ENCODE measurements around the gene NEK10.

DNA sequence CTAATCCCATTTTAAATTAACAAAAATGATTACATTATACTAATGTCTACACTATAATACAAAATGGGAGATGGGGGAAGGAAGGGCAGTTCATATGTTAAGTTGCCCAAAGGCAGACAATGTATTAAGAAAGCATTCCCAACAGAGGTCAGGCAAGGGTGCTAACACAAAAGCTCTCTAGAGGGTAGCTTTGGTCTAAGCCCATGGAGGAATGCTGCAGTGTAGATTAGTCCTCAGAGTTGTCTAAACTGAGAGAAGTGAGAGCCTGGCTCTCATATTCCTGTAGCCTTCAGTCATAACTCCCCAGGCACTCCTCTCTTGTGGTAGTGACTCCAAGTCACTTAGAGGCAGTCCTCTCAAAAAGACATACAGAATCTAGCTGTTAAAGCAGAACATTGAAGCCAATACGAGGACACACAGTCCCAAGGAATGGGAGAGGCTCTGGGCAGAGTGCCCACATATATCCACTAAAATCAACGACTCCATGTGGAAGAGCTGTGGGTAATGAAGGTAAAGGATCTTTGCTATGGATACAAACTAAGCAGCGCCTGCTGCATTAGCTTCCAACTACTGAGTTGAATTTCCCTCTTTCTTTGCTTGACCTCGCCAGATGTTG, 14.5 kb downstream of the NEK10 start:
- TF ChIP-seq POLR2A (IDR thresholded peaks at IDR 0.05; ENCODE audit: low read length): no peak
- TF ChIP-seq GATA1 (IDR thresholded peaks at IDR 0.05; ENCODE audit: low read depth, low read length): no peak

Measured in erythroblast (primary cell).